HG03196 (cell line): ENCODE measurements around the gene LEMD3.
A peak's percentile ranks its signal among the peaks of the same experiment; 100 is the strongest.

ENCODE experiments used
- ATAC-seq: cut with Tn5 transposase; IDR thresholded peaks from one replicate; pipeline ENCODE4 v1.9.1; 2021; ENCODE audit not compliant: unreplicated experiment

LEMD3 gene

GRCh38 chr12:65168681-65169319 lies 583 bp upstream of the LEMD3 start:
- ATAC-seq = peak; percentile 0

- peak; percentile 48 for ATAC-seq
Observed at GRCh38 chr12:65170209-65170881, 962 bp downstream of the LEMD3 start.

GRCh38 chr12:65171073-65171472 lies 1.7 kb downstream of the LEMD3 start:
- no peak for ATAC-seq

GRCh38 chr12:65171870-65172269 lies 2.5 kb downstream of the LEMD3 start:
- ATAC-seq = no peak

GRCh38 chr12:65175385-65175784 lies 6.0 kb downstream of the LEMD3 start:
- ATAC-seq = no peak

- ATAC-seq = no peak
Observed at GRCh38 chr12:65182012-65182739, 12.8 kb downstream of the LEMD3 start.

- ATAC-seq = no peak
Observed at GRCh38 chr12:65184176-65184857, 14.9 kb downstream of the LEMD3 start.

- ATAC-seq = no peak
Observed at GRCh38 chr12:65184858-65185229, 15.5 kb downstream of the LEMD3 start.

GRCh38 chr12:65187665-65188064 lies 18.3 kb downstream of the LEMD3 start:
- no peak for ATAC-seq

GRCh38 chr12:65188179-65188701 lies 18.9 kb downstream of the LEMD3 start:
- peak; percentile 31 for ATAC-seq

GRCh38 chr12:65189028-65189718 lies 19.8 kb downstream of the LEMD3 start:
- peak; percentile 91 for ATAC-seq

GRCh38 chr12:65192963-65193516 lies 23.7 kb downstream of the LEMD3 start:
- ATAC-seq = no peak

- no peak for ATAC-seq
Observed at GRCh38 chr12:65194949-65195348, 25.6 kb downstream of the LEMD3 start.

- ATAC-seq = no peak
Observed at GRCh38 chr12:65195387-65196055, 26.1 kb downstream of the LEMD3 start.

- ATAC-seq = no peak
Observed at GRCh38 chr12:65196762-65197567, 27.6 kb downstream of the LEMD3 start.

- no peak for ATAC-seq
Observed at GRCh38 chr12:65199604-65200003, 30.2 kb downstream of the LEMD3 start.

GRCh38 chr12:65200007-65200665 lies 30.8 kb downstream of the LEMD3 start:
- no peak for ATAC-seq

GRCh38 chr12:65203376-65203775 lies 34.0 kb downstream of the LEMD3 start:
- ATAC-seq = no peak
